Kidney tubule cell (primary cell): Measurements from ENCODE around the gene SORL1.

Experiments
- DNase-seq: peaks from one replicate; pipeline ENCODE4 v3.0.0-alpha.2; 2018; ENCODE audit warnings: low spot score

SORL1 gene

GRCh38 chr11:121661880-121662486 lies 209.9 kb downstream of the SORL1 start:
- peak; percentile 38 for DNase-seq

- no peak for DNase-seq
These were observed 212.0 kb downstream of the SORL1 start for GRCh38 chr11:121664144-121664543.

- DNase-seq: no peak
These were observed 213.2 kb downstream of the SORL1 start for GRCh38 chr11:121665206-121665838.

- no peak for DNase-seq
These were observed 215.7 kb downstream of the SORL1 start for GRCh38 chr11:121667836-121668235.

GRCh38 chr11:121669422-121669821 lies 217.3 kb downstream of the SORL1 start:
- DNase-seq: no peak

GRCh38 chr11:121670266-121670665 lies 218.2 kb downstream of the SORL1 start:
- DNase-seq: no peak

GRCh38 chr11:121670805-121671282 lies 218.7 kb downstream of the SORL1 start:
- DNase-seq: no peak

GRCh38 chr11:121671283-121672168 lies 219.4 kb downstream of the SORL1 start:
- DNase-seq: peak; percentile 64

GRCh38 chr11:121672630-121673487 lies 220.7 kb downstream of the SORL1 start:
- no peak for DNase-seq

- no peak for DNase-seq
These were observed 229.6 kb downstream of the SORL1 start for GRCh38 chr11:121681550-121682268.
